WTC11 (cell line): ENCODE data around the gene CAPN3. TPM values are rescaled to one million over a fixed set of nuclear protein-coding genes. Genes with fewer than 3 reads are reported as not detected.

Experiments used
- ATAC-seq: fragments of 200-7000 bp; cut with Tn5 transposase; 2 replicates; pipeline ENCODE4 v1.10.0; 2021; ENCODE audit warnings: mild to moderate bottlenecking, moderate library complexity
- CTCF ChIA-PET: fragments of 300-600 bp; sonication (Branson Sonifier 250); formaldehyde crosslinking; loops from one replicate; lab custom pipeline; 2021; ENCODE audit warnings: antibody characterized with exemption; lab: Charles Lee
- POLR2A ChIA-PET: fragments of 350-600 bp; sonication (Branson Sonifier 250); formaldehyde crosslinking; loops from one replicate; lab custom pipeline; 2021; ENCODE audit warnings: antibody characterized with exemption; lab: Charles Lee
- DNase-seq: peaks from one replicate; pipeline ENCODE4 v3.0.0; 2021; ENCODE audit warnings: low spot score
- H3K27ac Mint-ChIP-seq: 2 replicates; pipeline ENCODE4 v1.8.0; 2021; ENCODE audit warnings: mixed read lengths
- H3K27me3 Mint-ChIP-seq: 2 replicates; pipeline ENCODE4 v1.8.0; 2021; ENCODE audit warnings: low read depth, mild to moderate bottlenecking, moderate library complexity, mixed read lengths
- H3K36me3 Mint-ChIP-seq: 2 replicates; pipeline ENCODE4 v1.8.0; 2021; ENCODE audit warnings: mixed read lengths
- H3K4me1 Mint-ChIP-seq: 2 replicates; pipeline ENCODE4 v1.8.0; 2022; ENCODE audit warnings: mixed read lengths
- H3K4me3 Mint-ChIP-seq: 2 replicates; pipeline ENCODE4 v1.8.0; 2021; ENCODE audit warnings: mild to moderate bottlenecking, moderate library complexity, mixed read lengths
- H3K9me3 Mint-ChIP-seq: 2 replicates; pipeline ENCODE4 v1.8.0; 2021; ENCODE audit warnings: mixed read lengths
- ATF1 ChIP-seq: sonication (generic); formaldehyde crosslinking; IDR thresholded peaks from 2 replicates; pipeline ENCODE4 v1.8.1; 2023; ENCODE audit warnings: mild to moderate bottlenecking, moderate library complexity, missing genetic modification reagents
- CREM ChIP-seq: sonication (generic); formaldehyde crosslinking; IDR thresholded peaks from 2 replicates; pipeline ENCODE4 v1.8.1; 2022; ENCODE audit warnings: mild to moderate bottlenecking, missing genetic modification reagents, moderate library complexity
- ETV6 ChIP-seq: sonication (generic); formaldehyde crosslinking; IDR thresholded peaks from 2 replicates; pipeline ENCODE4 v1.8.1; 2022; ENCODE audit warnings: mild to moderate bottlenecking, missing genetic modification reagents
- FOXJ3 ChIP-seq: sonication (generic); formaldehyde crosslinking; IDR thresholded peaks from 2 replicates; pipeline ENCODE4 v1.9.0; 2021; ENCODE audit warnings: missing genetic modification reagents, mild to moderate bottlenecking, borderline replicate concordance
- GABPB1 ChIP-seq: sonication (generic); formaldehyde crosslinking; IDR thresholded peaks from 2 replicates; pipeline ENCODE4 v1.8.1; 2023; ENCODE audit warnings: mild to moderate bottlenecking, missing genetic modification reagents
- IRF2 ChIP-seq: sonication (generic); formaldehyde crosslinking; IDR thresholded peaks from 2 replicates; pipeline ENCODE4 v1.8.0; 2022; ENCODE audit warnings: low read depth, missing genetic modification reagents, borderline replicate concordance
- NR3C1 ChIP-seq: sonication (generic); formaldehyde crosslinking; conservative IDR thresholded peaks from 2 replicates; pipeline ENCODE4 v1.8.1; 2023; ENCODE audit warnings: low read depth, mild to moderate bottlenecking, missing genetic modification reagents
- RORB ChIP-seq: fragments of 250-450 bp; sonication (Bioruptor Pico); IDR thresholded peaks from 2 replicates; pipeline ENCODE4 v1.9.0; 2021; ENCODE audit warnings: mild to moderate bottlenecking
- ZBTB21 ChIP-seq: sonication (generic); formaldehyde crosslinking; IDR thresholded peaks from 2 replicates; pipeline ENCODE4 v1.8.1; 2023; ENCODE audit warnings: mild to moderate bottlenecking, missing genetic modification reagents, borderline replicate concordance
- ZNF219 ChIP-seq: sonication (generic); formaldehyde crosslinking; IDR thresholded peaks from 2 replicates; pipeline ENCODE4 v1.8.0; 2023; ENCODE audit warnings: missing genetic modification reagents, mild to moderate bottlenecking, borderline replicate concordance
- ZNF263 ChIP-seq: sonication (generic); formaldehyde crosslinking; IDR thresholded peaks from 2 replicates; pipeline ENCODE4 v1.8.1; 2022; ENCODE audit warnings: low read depth, mild to moderate bottlenecking, moderate library complexity, missing genetic modification reagents
- ZNF317 ChIP-seq: sonication (generic); formaldehyde crosslinking; IDR thresholded peaks from 2 replicates; pipeline ENCODE4 v1.8.1; 2023; ENCODE audit warnings: low read depth, mild to moderate bottlenecking, moderate library complexity, missing genetic modification reagents, borderline replicate concordance
- ZNF396 ChIP-seq: fragments of 250-450 bp; sonication (Bioruptor Pico); IDR thresholded peaks from 2 replicates; pipeline ENCODE4 v1.8.0; 2021; ENCODE audit warnings: mild to moderate bottlenecking, moderate library complexity, borderline replicate concordance
- ZNF671 ChIP-seq: fragments of 250-450 bp; sonication (Bioruptor Pico); IDR thresholded peaks from 2 replicates; pipeline ENCODE4 v1.8.0; 2021; ENCODE audit warnings: mild to moderate bottlenecking
- total RNA-seq: library from RNA; stranded (reverse); gene quantifications from 3 replicates; pipeline ENCODE4 v1.2.3, GENCODE V29; 2021
- TF ChIP-seq, protein P1 (sequence below): sonication (generic); formaldehyde crosslinking; IDR thresholded peaks from 2 replicates; pipeline ENCODE4 v1.8.1; 2023; ENCODE audit warnings: mild to moderate bottlenecking, missing genetic modification reagents, moderate library complexity
- TF ChIP-seq, protein P2 (sequence below): sonication (generic); formaldehyde crosslinking; IDR thresholded peaks from 2 replicates; pipeline ENCODE4 v1.8.0; 2022; ENCODE audit warnings: mild to moderate bottlenecking, missing genetic modification reagents
- TF ChIP-seq, protein P3 (sequence below): sonication (generic); formaldehyde crosslinking; IDR thresholded peaks from 2 replicates; pipeline ENCODE4 v1.8.0; 2023; ENCODE audit warnings: mild to moderate bottlenecking, missing genetic modification reagents
- TF ChIP-seq, protein P4 (sequence below): sonication (generic); formaldehyde crosslinking; conservative IDR thresholded peaks from 2 replicates; pipeline ENCODE4 v1.8.1; 2022; ENCODE audit warnings: mild to moderate bottlenecking, missing genetic modification reagents
- TF ChIP-seq, protein P5 (sequence below): sonication (generic); formaldehyde crosslinking; IDR thresholded peaks from 2 replicates; pipeline ENCODE4 v1.8.0; 2022; ENCODE audit warnings: mild to moderate bottlenecking, missing genetic modification reagents

Gene CAPN3
- total RNA-seq, 1 experiment from 2014 or later, result 0.70 TPM

DNA sequence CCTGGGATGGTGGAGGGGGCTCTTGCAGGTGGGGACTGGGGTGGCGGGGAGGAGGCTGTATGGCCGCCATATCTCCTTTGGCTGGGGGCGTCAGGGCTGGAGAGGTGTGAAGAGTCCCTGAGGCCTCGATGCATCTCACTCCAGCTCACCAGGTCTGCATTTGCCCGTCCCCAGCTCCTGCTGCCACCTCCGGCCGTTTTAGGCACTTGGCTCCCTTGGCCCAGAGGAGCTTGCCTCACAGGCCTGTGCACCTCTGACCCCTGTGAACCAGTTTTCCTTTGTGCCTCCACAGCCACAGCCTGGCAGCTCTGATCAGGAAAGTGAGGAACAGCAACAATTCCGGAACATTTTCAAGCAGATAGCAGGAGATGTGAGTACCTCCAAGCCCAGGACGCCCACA, 49.7 kb downstream of the CAPN3 start:
- CTCF ChIA-PET, result interaction anchor here (0.6 to 1.1 kb wide), 4 partner anchors 24 to 340 kb away, joined by 3 to 6 read pairs (median 4); no protein-coding TSS in a partner anchor

DNA sequence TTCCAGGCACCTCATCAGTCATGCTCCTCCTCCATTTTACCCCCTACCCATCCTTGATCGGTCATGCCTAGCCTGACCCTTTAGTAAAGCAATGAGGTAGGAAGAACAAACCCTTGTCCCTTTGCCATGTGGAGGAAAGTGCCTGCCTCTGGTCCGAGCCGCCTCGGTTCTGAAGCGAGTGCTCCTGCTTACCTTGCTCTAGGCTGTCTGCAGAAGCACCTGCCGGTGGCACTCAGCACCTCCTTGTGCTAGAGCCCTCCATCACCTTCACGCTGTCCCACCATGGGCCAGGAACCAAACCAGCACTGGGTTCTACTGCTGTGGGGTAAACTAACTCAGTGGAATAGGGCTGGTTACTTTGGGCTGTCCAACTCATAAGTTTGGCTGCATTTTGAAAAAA, 52.6 kb downstream of the CAPN3 start:
- ATAC-seq, result no peak
- Mint-ChIP-seq H3K36me3 (peaks cover 18% of the 10 kb centered on the region; the same call in 1 of the 2 replicates), H3K9me3 (no peaks in the 10 kb centered on the region), H3K27me3 (no peaks in the 10 kb centered on the region), H3K4me1 (no peaks in the 10 kb centered on the region), H3K4me3 (no peak overlapping the region), H3K27ac (no peak overlapping the region)
- ChIA-PET CTCF (interaction anchor here (1.4 kb wide), 1 partner anchor 26 kb away, joined by 3 read pairs; no protein-coding TSS in a partner anchor), POLR2A (no interaction called here)
- DNase-seq, result no peak
- no peak for TF ChIP-seq IRF2 (CRISPR knock-in tag)
- TF ChIP-seq, protein P1, sequence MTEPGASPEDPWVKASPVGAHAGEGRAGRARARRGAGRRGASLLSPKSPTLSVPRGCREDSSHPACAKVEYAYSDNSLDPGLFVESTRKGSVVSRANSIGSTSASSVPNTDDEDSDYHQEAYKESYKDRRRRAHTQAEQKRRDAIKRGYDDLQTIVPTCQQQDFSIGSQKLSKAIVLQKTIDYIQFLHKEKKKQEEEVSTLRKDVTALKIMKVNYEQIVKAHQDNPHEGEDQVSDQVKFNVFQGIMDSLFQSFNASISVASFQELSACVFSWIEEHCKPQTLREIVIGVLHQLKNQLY (CRISPR knock-in tag), result no peak
- TF ChIP-seq ETV6 (CRISPR knock-in tag), result no peak
- TF ChIP-seq GABPB1 (CRISPR knock-in tag), result no peak
- no peak for TF ChIP-seq ZBTB21

More for the DNA sequence above, 49.7 kb downstream of the CAPN3 start:
- TF ChIP-seq ZNF671 (no peak), FOXJ3 (CRISPR knock-in tag) (no peak), NR3C1 (CRISPR knock-in tag) (no peak), ZNF219 (CRISPR knock-in tag) (no peak), CREM (CRISPR knock-in tag) (no peak)
- TF ChIP-seq, protein P2, sequence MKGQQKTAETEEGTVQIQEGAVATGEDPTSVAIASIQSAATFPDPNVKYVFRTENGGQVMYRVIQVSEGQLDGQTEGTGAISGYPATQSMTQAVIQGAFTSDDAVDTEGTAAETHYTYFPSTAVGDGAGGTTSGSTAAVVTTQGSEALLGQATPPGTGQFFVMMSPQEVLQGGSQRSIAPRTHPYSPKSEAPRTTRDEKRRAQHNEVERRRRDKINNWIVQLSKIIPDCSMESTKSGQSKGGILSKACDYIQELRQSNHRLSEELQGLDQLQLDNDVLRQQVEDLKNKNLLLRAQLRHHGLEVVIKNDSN, result no peak
- TF ChIP-seq, all 79 proteins: peak for 0
- no peak overlapping the region for H3K4me3 Mint-ChIP-seq
- H3K4me1 Mint-ChIP-seq, result no peaks in the 10 kb centered on the region
- POLR2A ChIA-PET, result no interaction called here
- no peaks in the 10 kb centered on the region for H3K9me3 Mint-ChIP-seq
- no peak overlapping the region for H3K27ac Mint-ChIP-seq
- peaks cover 4% of the 10 kb centered on the region; the same call in 1 of the 2 replicates for H3K36me3 Mint-ChIP-seq
- DNase-seq (no peak), ATAC-seq (no peak)
- no peaks in the 10 kb centered on the region for H3K27me3 Mint-ChIP-seq

DNA sequence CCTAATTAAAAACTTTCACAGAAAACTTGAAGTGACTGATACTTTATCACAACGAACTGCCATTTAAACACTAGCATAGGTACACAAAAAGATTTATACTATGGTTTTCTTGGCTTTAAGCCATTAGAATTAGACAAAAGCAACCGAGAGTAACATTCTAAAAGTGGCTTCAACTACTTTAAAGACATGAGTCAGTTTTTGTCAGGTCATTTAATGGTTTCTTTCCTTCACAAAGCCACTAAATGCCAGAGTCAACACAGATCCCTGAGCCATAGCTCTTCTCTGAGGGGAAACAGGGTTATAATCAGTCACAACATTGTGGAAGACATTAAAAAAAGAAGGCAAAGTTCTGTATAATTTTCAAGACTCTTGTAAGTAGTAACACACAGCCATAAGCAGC, 54.6 kb downstream of the CAPN3 start:
- no peaks in the 10 kb centered on the region for H3K4me1 Mint-ChIP-seq
- peaks cover 28% of the 10 kb centered on the region for H3K36me3 Mint-ChIP-seq
- CTCF ChIA-PET, result no interaction called here
- DNase-seq, result no peak
- POLR2A ChIA-PET, result no interaction called here
- TF ChIP-seq, protein P3, sequence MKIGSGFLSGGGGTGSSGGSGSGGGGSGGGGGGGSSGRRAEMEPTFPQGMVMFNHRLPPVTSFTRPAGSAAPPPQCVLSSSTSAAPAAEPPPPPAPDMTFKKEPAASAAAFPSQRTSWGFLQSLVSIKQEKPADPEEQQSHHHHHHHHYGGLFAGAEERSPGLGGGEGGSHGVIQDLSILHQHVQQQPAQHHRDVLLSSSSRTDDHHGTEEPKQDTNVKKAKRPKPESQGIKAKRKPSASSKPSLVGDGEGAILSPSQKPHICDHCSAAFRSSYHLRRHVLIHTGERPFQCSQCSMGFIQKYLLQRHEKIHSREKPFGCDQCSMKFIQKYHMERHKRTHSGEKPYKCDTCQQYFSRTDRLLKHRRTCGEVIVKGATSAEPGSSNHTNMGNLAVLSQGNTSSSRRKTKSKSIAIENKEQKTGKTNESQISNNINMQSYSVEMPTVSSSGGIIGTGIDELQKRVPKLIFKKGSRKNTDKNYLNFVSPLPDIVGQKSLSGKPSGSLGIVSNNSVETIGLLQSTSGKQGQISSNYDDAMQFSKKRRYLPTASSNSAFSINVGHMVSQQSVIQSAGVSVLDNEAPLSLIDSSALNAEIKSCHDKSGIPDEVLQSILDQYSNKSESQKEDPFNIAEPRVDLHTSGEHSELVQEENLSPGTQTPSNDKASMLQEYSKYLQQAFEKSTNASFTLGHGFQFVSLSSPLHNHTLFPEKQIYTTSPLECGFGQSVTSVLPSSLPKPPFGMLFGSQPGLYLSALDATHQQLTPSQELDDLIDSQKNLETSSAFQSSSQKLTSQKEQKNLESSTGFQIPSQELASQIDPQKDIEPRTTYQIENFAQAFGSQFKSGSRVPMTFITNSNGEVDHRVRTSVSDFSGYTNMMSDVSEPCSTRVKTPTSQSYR (CRISPR knock-in tag), result no peak
- TF ChIP-seq ZNF671 (no peak), ZNF263 (CRISPR knock-in tag) (no peak), ZNF317 (no peak), ZNF219 (CRISPR knock-in tag) (no peak), RORB (no peak), ZBTB21 (no peak), ZNF396 (CRISPR knock-in tag) (no peak), ATF1 (CRISPR knock-in tag) (no peak), IRF2 (CRISPR knock-in tag) (no peak)
- TF ChIP-seq, protein P4, sequence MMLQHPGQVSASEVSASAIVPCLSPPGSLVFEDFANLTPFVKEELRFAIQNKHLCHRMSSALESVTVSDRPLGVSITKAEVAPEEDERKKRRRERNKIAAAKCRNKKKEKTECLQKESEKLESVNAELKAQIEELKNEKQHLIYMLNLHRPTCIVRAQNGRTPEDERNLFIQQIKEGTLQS, result no peak
- TF ChIP-seq, protein P5, sequence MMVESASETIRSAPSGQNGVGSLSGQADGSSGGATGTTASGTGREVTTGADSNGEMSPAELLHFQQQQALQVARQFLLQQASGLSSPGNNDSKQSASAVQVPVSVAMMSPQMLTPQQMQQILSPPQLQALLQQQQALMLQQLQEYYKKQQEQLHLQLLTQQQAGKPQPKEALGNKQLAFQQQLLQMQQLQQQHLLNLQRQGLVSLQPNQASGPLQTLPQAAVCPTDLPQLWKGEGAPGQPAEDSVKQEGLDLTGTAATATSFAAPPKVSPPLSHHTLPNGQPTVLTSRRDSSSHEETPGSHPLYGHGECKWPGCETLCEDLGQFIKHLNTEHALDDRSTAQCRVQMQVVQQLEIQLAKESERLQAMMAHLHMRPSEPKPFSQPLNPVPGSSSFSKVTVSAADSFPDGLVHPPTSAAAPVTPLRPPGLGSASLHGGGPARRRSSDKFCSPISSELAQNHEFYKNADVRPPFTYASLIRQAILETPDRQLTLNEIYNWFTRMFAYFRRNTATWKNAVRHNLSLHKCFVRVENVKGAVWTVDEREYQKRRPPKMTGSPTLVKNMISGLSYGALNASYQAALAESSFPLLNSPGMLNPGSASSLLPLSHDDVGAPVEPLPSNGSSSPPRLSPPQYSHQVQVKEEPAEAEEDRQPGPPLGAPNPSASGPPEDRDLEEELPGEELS, result no peak
- no peaks in the 10 kb centered on the region for H3K27me3 Mint-ChIP-seq
- no peaks in the 10 kb centered on the region for H3K9me3 Mint-ChIP-seq
- no peak for ATAC-seq
- H3K4me3 Mint-ChIP-seq, result no peak overlapping the region
- no peak overlapping the region for H3K27ac Mint-ChIP-seq
